HUES64 (cell line): ENCODE measurements around the gene PIP4K2B.

Source experiments
- H3K27ac ChIP-seq: 2 replicates; pipeline ENCODE4 v1.7.0; 2013; ENCODE audit warnings: low read depth, low read length, inconsistent platforms
- H3K27me3 ChIP-seq: 2 replicates; pipeline ENCODE4 v1.6.1; 2013; ENCODE audit warnings: mild to moderate bottlenecking, low read length; ENCODE audit not compliant: insufficient read depth
- H3K36me3 ChIP-seq: 2 replicates; pipeline ENCODE4 v1.6.1; 2013; ENCODE audit warnings: mild to moderate bottlenecking, low read length; ENCODE audit not compliant: insufficient read depth
- H3K4me1 ChIP-seq: 2 replicates; pipeline ENCODE4 v1.6.1; 2013; ENCODE audit warnings: mild to moderate bottlenecking, low read length, moderate library complexity; ENCODE audit not compliant: insufficient read depth
- H3K4me3 ChIP-seq: 2 replicates; pipeline ENCODE4 v1.5.1; 2013; ENCODE audit warnings: mild to moderate bottlenecking, low read length, moderate library complexity
- H3K9ac ChIP-seq: 2 replicates; pipeline ENCODE4 v1.6.1; 2013; ENCODE audit warnings: mild to moderate bottlenecking, low read depth, low read length
- H3K9me3 ChIP-seq: 2 replicates; pipeline ENCODE4 v1.6.1; 2013; ENCODE audit warnings: low read depth, low read length; ENCODE audit not compliant: insufficient read depth
- WGBS: fragments of 150-250, 120-280 bp; methylation state at CpG from one replicate; pipeline ENCODE4 v1.1.7; 2013; ENCODE audit warnings: missing lambda C conversion rate; 5-methylcytosine and 5-hydroxymethylcytosine counted together

PIP4K2B gene

GRCh38 chr17:38773258-38773657 lies 26.1 kb downstream of the PIP4K2B start:
- Histone ChIP-seq H3K27ac (no peak overlapping the region), H3K27me3 (no peaks in the 10 kb centered on the region), H3K36me3 (peaks cover 93% of the 10 kb centered on the region), H3K9ac (no peak overlapping the region), H3K4me1 (no peaks in the 10 kb centered on the region), H3K9me3 (no peaks in the 10 kb centered on the region), H3K4me3 (no peak overlapping the region)

- Histone ChIP-seq H3K9me3 (no peaks in the 10 kb centered on the region), H3K36me3 (peaks cover 98% of the 10 kb centered on the region), H3K4me3 (no peak overlapping the region), H3K27ac (no peak overlapping the region), H3K9ac (0 out of 2 replicates have a peak overlapping the region, but pooled peaks have one; percentile 17), H3K4me1 (no peaks in the 10 kb centered on the region), H3K27me3 (no peaks in the 10 kb centered on the region)
- WGBS = 93% methylated on average over 6 of the region's 6 CpGs
These were observed 30.9 kb downstream of the PIP4K2B start for GRCh38 chr17:38768417-38768816.

- Histone ChIP-seq H3K9ac (no peak overlapping the region), H3K27me3 (no peaks in the 10 kb centered on the region), H3K9me3 (no peaks in the 10 kb centered on the region), H3K27ac (no peak overlapping the region), H3K4me3 (no peak overlapping the region), H3K36me3 (peaks cover 96% of the 10 kb centered on the region), H3K4me1 (no peaks in the 10 kb centered on the region)
- 93% methylated on average over 5 of the region's 5 CpGs for WGBS
These were observed 33.0 kb downstream of the PIP4K2B start for GRCh38 chr17:38766341-38766740.

- 91% methylated on average over 2 of the region's 3 CpGs for WGBS
- no peak overlapping the region for H3K4me3 ChIP-seq
- H3K4me1 ChIP-seq = no peaks in the 10 kb centered on the region
- H3K36me3 ChIP-seq = peaks cover 88% of the 10 kb centered on the region
- no peaks in the 10 kb centered on the region for H3K27me3 ChIP-seq
- no peak overlapping the region for H3K9ac ChIP-seq
- no peaks in the 10 kb centered on the region for H3K9me3 ChIP-seq
- H3K27ac ChIP-seq = no peak overlapping the region
These were observed 37.1 kb downstream of the PIP4K2B start for GRCh38 chr17:38762231-38762630.

GRCh38 chr17:38761612-38762011 lies 37.7 kb downstream of the PIP4K2B start:
- Histone ChIP-seq H3K4me3 (no peak overlapping the region), H3K9me3 (no peaks in the 10 kb centered on the region), H3K4me1 (no peaks in the 10 kb centered on the region), H3K36me3 (peaks cover 85% of the 10 kb centered on the region), H3K9ac (no peak overlapping the region), H3K27ac (no peak overlapping the region), H3K27me3 (no peaks in the 10 kb centered on the region)
- WGBS = 79% methylated on average over 4 of the region's 4 CpGs

DNA sequence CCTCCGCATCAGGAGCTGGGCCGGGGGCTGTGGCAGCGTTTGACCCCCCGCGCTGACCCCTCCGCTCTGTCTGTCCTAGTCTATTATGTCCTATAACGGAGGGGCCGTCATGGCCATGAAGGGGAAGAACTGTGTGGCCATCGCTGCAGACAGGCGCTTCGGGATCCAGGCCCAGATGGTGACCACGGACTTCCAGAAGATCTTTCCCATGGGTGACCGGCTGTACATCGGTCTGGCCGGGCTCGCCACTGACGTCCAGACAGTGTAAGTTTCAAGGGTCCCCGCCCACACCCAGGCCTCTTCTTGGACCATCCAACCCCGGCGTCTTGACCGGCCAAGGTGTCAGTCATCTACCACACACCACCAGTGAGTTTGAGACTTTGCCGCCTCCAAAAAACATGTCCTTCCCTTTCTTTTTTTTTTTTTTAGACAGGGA lies 46.3 kb downstream of the PIP4K2B start:
- Histone ChIP-seq H3K27me3 (peaks cover 6% of the 10 kb centered on the region; the same call in 1 of the 2 replicates), H3K9ac (peak overlapping the region; percentile 84), H3K27ac (peak overlapping the region; percentile 25), H3K9me3 (no peaks in the 10 kb centered on the region), H3K36me3 (peaks cover 32% of the 10 kb centered on the region), H3K4me3 (peak overlapping the region; percentile 91), H3K4me1 (0 out of 2 replicates have a peak, but pooled peaks cover 4% of the 10 kb centered on the region)
- WGBS = 11% methylated on average over 22 of the region's 22 CpGs

- Histone ChIP-seq H3K27ac (peak within 1 kb of the TSS; percentile 85), H3K4me1 (0 out of 2 replicates have a peak, but pooled peaks cover 4% of the 10 kb centered on the region), H3K4me3 (peak within 1 kb of the TSS; percentile 91), H3K9ac (peak within 1 kb of the TSS; percentile 89), H3K9me3 (no peaks in the 10 kb centered on the region), H3K27me3 (peaks cover 6% of the 10 kb centered on the region; the same call in 1 of the 2 replicates), H3K36me3 (peaks cover 27% of the 10 kb centered on the region)
- under 1% methylated on average over 44 of the region's 44 CpGs for WGBS
These were observed 46.9 kb downstream of the PIP4K2B start, which contains the start of gene PSMB3 for GRCh38 chr17:38752308-38753070. Gene PSMB3 (plus strand): TSS chr17:38752741. CDS start chr17:38752827, 86 bp downstream.

DNA sequence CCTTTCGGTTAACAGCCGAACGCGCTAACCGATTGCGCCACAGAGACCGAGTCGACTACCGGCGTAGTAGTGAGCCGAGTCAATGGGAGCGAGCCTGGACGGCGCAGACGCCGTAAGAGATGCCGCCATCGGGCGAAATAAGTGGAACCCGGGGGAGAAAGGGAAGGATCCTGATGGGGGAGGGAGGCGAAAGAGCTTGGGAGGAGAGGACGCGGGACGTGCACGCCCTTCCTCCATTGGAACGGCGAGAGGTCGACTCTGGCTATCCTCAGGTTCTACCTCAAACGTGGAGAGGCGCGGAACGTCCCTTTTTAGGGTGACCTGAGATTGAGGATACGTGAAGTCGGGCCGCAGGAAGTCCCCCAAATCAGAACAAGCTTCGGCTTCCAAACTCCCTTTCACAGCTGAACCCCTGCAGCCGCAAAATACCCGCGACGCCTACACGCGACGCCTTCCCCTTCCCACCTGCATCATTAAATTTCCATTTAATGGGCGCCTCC lies 47.5 kb downstream of the PIP4K2B start:
- peak overlapping the region; percentile 89 for H3K9ac ChIP-seq

DNA sequence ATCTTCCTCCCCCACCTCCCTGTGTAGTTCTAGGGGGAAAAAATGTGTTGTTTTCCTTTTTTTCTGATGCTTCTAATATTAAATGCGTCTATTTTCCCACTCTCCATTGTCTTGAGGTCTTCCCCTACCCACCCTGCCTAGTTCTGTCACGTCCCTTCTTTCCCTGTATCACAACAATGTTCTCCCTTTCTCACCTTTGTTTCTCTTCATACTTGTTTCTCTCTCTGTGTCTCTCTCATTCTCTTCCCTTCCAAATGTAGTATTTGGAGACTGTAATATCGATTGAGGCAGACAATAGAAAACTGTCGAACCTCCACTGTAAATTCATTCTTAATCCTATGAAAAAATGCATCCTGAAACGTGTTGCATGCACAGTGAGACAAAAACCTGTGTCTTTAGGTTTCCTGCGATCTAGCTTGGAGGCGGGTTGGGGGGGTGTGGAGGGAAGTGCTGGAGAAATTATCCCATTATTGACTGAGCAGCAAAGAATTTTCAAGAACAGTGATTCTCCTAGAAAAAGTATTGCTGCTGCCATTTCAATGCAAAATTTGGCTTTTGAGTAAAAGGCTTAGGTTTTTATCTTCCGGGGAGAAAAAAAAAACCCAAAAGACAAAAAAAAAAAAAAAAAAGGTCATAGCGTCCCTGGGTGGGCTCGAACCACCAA lies 48.1 kb downstream of the PIP4K2B start:
- H3K27ac ChIP-seq = no peak overlapping the region
- H3K9ac ChIP-seq = peak overlapping the region; percentile 26; the same call in 1 of the 2 replicates
- H3K4me3 ChIP-seq = peak overlapping the region; percentile 91
- under 1% methylated on average over 10 of the region's 10 CpGs for WGBS
- peaks cover 6% of the 10 kb centered on the region; the same call in 1 of the 2 replicates for H3K27me3 ChIP-seq
- H3K4me1 ChIP-seq = peaks cover 8% of the 10 kb centered on the region
- peaks cover 21% of the 10 kb centered on the region for H3K36me3 ChIP-seq
- H3K9me3 ChIP-seq = no peaks in the 10 kb centered on the region

More for the DNA sequence above, 47.5 kb downstream of the PIP4K2B start:
- Histone ChIP-seq H3K9me3 (no peaks in the 10 kb centered on the region), H3K4me3 (peak overlapping the region; percentile 91), H3K27ac (peak overlapping the region; percentile 85), H3K36me3 (peaks cover 25% of the 10 kb centered on the region), H3K4me1 (0 out of 2 replicates have a peak, but pooled peaks cover 4% of the 10 kb centered on the region), H3K27me3 (peaks cover 6% of the 10 kb centered on the region; the same call in 1 of the 2 replicates)
- WGBS = under 1% methylated on average over 44 of the region's 44 CpGs

DNA sequence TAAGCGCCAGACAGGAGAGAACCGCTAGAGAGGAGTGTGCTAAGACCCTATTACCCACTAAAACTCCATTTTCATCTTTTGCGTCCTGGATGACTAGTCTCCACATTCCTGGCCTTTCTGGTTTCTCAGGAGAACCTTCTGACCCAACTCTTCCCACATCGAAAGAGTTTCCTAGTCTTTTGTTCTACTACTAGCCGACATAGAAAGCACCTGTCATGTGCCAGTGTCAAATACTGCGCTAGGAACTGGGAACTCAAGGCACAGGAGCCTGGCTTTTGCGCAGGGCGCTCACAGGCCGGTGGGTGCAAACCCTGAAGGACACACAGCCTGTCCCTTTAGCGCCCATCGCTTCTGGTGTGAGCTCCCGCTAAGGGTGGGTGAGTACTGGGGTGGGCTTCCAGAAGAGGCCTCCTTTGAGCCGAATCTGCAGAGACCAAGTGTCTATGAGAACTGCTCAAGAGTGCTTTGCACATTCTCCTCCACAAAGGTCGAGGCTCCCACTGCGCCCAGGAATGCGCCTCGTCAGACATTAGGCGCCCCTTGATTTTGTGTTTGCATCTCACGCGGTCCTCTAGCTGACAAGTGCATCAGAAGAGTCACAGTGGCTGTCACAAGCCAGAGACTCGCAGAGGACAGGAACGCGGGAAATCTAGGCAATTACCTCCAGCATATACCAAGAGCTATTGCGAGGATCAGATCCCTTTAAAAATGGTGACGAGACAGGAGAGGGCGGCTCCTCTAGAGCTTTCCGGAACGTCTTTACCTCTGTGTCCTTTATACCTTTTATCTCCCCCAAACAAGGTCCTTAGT lies 48.8 kb downstream of the PIP4K2B start:
- Histone ChIP-seq H3K36me3 (peaks cover 13% of the 10 kb centered on the region), H3K9ac (peak overlapping the region; percentile 62), H3K9me3 (no peaks in the 10 kb centered on the region), H3K4me3 (peak overlapping the region; percentile 91), H3K27me3 (peaks cover 6% of the 10 kb centered on the region; the same call in 1 of the 2 replicates), H3K4me1 (peaks cover 15% of the 10 kb centered on the region), H3K27ac (0 out of 2 replicates have a peak overlapping the region, but pooled peaks have one; percentile 32)
- 2% methylated on average over 28 of the region's 28 CpGs for WGBS
